Measurements from ENCODE around the gene SORCS2. TPM values are rescaled to one million over a fixed set of nuclear protein-coding genes. Genes with fewer than 3 reads are reported as not detected.

Gene SORCS2
- total RNA-seq, 1 experiment from 2014 or later, result 4.1 TPM

GRCh38 chr4:7691061-7691460, 498.7 kb downstream of the SORCS2 start:
- no peaks in the 10 kb centered on the region for H3K79me2 ChIP-seq (ENCODE audit: low read length)
- no peaks in the 10 kb centered on the region for H3K9me2 ChIP-seq (replicated peaks; ENCODE audit: low read length)
- BruUV-seq (replicated peaks), result no TSS peak
- no peak overlapping the region for H3K27ac ChIP-seq (ENCODE audit: low read length)
- DNase-seq (no peak), ATAC-seq (no peak)
- TF ChIP-seq EZH2phosphoT487 (IDR thresholded peaks at IDR 0.05; ENCODE audit: borderline replicate concordance, low read length) (no peak), CTCF (conservative IDR thresholded peaks at IDR 0.05; ENCODE audit: low read depth, low read length) (no peak), EZH2 (IDR thresholded peaks at IDR 0.05; ENCODE audit: low read length, unreplicated experiment) (no peak)
- H3K4me2 ChIP-seq (ENCODE audit: low read length), result no peak overlapping the region
- H3K4me3 ChIP-seq (ENCODE audit: low read length), result no peak overlapping the region
- no peaks in the 10 kb centered on the region for H3F3A ChIP-seq (ENCODE audit: low read length, unreplicated experiment)
- H3K36me3 ChIP-seq (ENCODE audit: low read depth, low read length), result no peaks in the 10 kb centered on the region
- ChIA-PET CTCF (no interaction called here), POLR2A (ENCODE audit: unreplicated experiment) (no interaction called here)
- no peaks in the 10 kb centered on the region for H3K9me3 ChIP-seq (ENCODE audit: low read length)
- H4K20me1 ChIP-seq (ENCODE audit: low read length), result no peaks in the 10 kb centered on the region
- no peaks in the 10 kb centered on the region for H3K4me1 ChIP-seq (ENCODE audit: insufficient read depth, low read length)
- intact Hi-C loops (cut with micrococcal nuclease), result no loop called here
- no peak overlapping the region for H2AFZ ChIP-seq (ENCODE audit: low read length)
- no peak overlapping the region for H3K9ac ChIP-seq (ENCODE audit: low read length)
- H3K27me3 ChIP-seq (ENCODE audit: low read length), result no peaks in the 10 kb centered on the region

DNA sequence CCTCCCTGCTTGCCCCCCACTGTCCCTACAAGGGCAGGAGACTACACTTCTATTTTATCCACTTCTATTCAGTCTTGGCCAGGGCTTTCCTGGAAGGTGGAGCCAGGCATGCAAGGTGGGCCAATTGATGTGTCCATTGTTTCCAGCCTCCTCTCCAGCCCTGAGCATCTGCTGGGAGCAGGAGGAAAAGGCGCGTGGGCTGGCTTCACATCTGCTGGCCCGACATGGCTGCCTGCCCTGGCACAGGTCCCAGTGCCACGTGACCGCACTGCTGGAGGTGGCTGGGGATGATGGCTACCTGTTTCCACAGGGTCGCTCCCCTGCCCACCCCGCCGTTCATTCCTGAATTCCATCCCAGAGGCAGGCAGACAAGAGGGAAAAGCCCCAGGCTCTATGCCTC, 499.6 kb downstream of the SORCS2 start:
- ATAC-seq, result no peak
- H3K79me2 ChIP-seq (ENCODE audit: low read length), result no peaks in the 10 kb centered on the region
- DNase-seq, result no peak
- no peaks in the 10 kb centered on the region for H4K20me1 ChIP-seq (ENCODE audit: low read length)
- no peak overlapping the region for H3K27ac ChIP-seq (ENCODE audit: low read length)
- POLR2A ChIA-PET (ENCODE audit: unreplicated experiment), result no interaction called here
- TF ChIP-seq EZH2 (IDR thresholded peaks at IDR 0.05; ENCODE audit: low read length, unreplicated experiment) (no peak), EZH2phosphoT487 (IDR thresholded peaks at IDR 0.05; ENCODE audit: borderline replicate concordance, low read length) (no peak), CTCF (conservative IDR thresholded peaks at IDR 0.05; ENCODE audit: low read depth, low read length) (no peak)
- H3K9me3 ChIP-seq (ENCODE audit: low read length), result no peaks in the 10 kb centered on the region
- no peak overlapping the region for H3K9ac ChIP-seq (ENCODE audit: low read length)
- H3K4me2 ChIP-seq (ENCODE audit: low read length), result no peak overlapping the region
- no TSS peak for BruUV-seq (replicated peaks)
- intact Hi-C loops (cut with micrococcal nuclease), result no loop called here
- H3K4me1 ChIP-seq (ENCODE audit: insufficient read depth, low read length), result no peaks in the 10 kb centered on the region
- CTCF ChIA-PET, result no interaction called here
- no peaks in the 10 kb centered on the region for H3K27me3 ChIP-seq (ENCODE audit: low read length)
- no peak overlapping the region for H2AFZ ChIP-seq (ENCODE audit: low read length)
- no peaks in the 10 kb centered on the region for H3F3A ChIP-seq (ENCODE audit: low read length, unreplicated experiment)
- no peaks in the 10 kb centered on the region for H3K36me3 ChIP-seq (ENCODE audit: low read depth, low read length)
- H3K4me3 ChIP-seq (ENCODE audit: low read length), result no peak overlapping the region
- H3K9me2 ChIP-seq (replicated peaks; ENCODE audit: low read length), result no peaks in the 10 kb centered on the region

DNA sequence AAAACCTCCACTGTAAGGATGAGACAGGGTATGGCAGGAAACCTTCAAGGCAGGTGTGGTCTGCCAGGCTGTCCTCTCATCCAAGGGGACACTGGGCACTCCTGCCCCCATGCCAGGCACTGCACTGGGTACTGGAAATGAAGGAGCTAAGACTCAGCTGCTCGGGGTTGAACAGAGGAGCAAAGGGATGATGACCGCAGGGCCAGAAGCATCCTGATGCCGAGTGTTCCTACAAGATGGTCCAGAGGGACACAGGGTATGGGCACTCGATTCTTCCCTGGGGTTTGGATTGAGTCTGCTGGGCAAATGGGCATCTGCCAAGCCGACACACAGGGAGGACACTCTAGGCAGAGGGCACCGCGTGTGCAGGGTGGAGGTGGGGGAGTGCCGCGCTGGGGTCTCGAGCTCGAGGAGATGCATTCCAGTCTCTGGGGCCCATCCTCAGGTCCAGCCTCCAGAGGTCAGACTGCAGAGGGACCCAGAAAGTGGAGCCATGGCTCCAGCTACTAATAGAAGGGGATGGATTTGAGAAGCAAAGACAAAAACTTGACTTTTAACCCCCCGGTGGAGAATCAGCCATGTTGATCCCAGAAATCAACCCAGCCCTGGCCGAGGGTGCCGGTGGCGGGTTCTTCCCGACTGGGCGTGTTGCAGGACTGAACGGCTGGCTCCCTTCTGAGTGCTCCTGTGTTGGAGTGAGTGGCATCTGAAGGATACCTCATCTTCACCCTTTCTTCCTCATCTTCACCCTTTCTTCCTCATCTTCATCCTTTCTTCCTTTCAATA, 500.3 kb downstream of the SORCS2 start:
- POLR2A ChIA-PET (ENCODE audit: unreplicated experiment), result no interaction called here
- DNase-seq (no peak), ATAC-seq (no peak)
- H3K36me3 ChIP-seq (ENCODE audit: low read depth, low read length), result no peaks in the 10 kb centered on the region
- H3K4me3 ChIP-seq (ENCODE audit: low read length), result no peak overlapping the region
- H3K27me3 ChIP-seq (ENCODE audit: low read length), result no peaks in the 10 kb centered on the region
- intact Hi-C loops (cut with micrococcal nuclease), result no loop called here
- H2AFZ ChIP-seq (ENCODE audit: low read length), result no peak overlapping the region
- H3F3A ChIP-seq (ENCODE audit: low read length, unreplicated experiment), result no peaks in the 10 kb centered on the region
- no peaks in the 10 kb centered on the region for H3K79me2 ChIP-seq (ENCODE audit: low read length)
- no peak overlapping the region for H3K4me2 ChIP-seq (ENCODE audit: low read length)
- H3K9me2 ChIP-seq (replicated peaks; ENCODE audit: low read length), result no peaks in the 10 kb centered on the region
- no TSS peak for BruUV-seq (replicated peaks)
- no peak overlapping the region for H3K9ac ChIP-seq (ENCODE audit: low read length)
- TF ChIP-seq CTCF (conservative IDR thresholded peaks at IDR 0.05; ENCODE audit: low read depth, low read length) (no peak), EZH2phosphoT487 (IDR thresholded peaks at IDR 0.05; ENCODE audit: borderline replicate concordance, low read length) (no peak), EZH2 (IDR thresholded peaks at IDR 0.05; ENCODE audit: low read length, unreplicated experiment) (no peak)
- H3K4me1 ChIP-seq (ENCODE audit: insufficient read depth, low read length), result no peaks in the 10 kb centered on the region
- H3K27ac ChIP-seq (ENCODE audit: low read length), result no peak overlapping the region
- CTCF ChIA-PET, result no interaction called here
- no peaks in the 10 kb centered on the region for H3K9me3 ChIP-seq (ENCODE audit: low read length)
- H4K20me1 ChIP-seq (ENCODE audit: low read length), result no peaks in the 10 kb centered on the region

All from PC-3 (cell line).